ENCODE data around the gene AHSA1. TPM values are rescaled to one million over a fixed set of nuclear protein-coding genes. Genes with fewer than 3 reads are reported as not detected.
A peak's percentile ranks its signal among the peaks of the same experiment; 100 is the strongest.

The AHSA1 gene
- total and polyA plus RNA-seq, 2 of the 8 experiments (the other 6 are each of a cell fraction or from before 2014, with no cell fraction given), result 155 to 221 TPM

- TF ChIP-seq HDAC6 (IDR thresholded peaks at IDR 0.05; ENCODE audit: low read depth, low read length) (no peak), SP2 (IDR thresholded peaks at IDR 0.05; ENCODE audit: low read length) (no peak), POU5F1 (IDR thresholded peaks at IDR 0.05; ENCODE audit: low read depth, low read length) (no peak), ASH2L (IDR thresholded peaks at IDR 0.05; ENCODE audit: low read length) (peak; percentile 71), HDAC2 (IDR thresholded peaks at IDR 0.05; ENCODE audit: borderline replicate concordance in 1 of 2, low read depth in 2 of 2, low read length in 2 of 2) (no peak), SUZ12 (IDR thresholded peaks at IDR 0.05; ENCODE audit: low read length) (no peak), BACH1 (IDR thresholded peaks at IDR 0.05; ENCODE audit: low read length) (no peak), NRF1 (IDR thresholded peaks at IDR 0.05; ENCODE audit: low read depth, low read length) (no peak), ATF2 (IDR thresholded peaks at IDR 0.05; ENCODE audit: low read length) (peak; percentile 83), CHD2 (IDR thresholded peaks at IDR 0.05; ENCODE audit: low read length) (peak; percentile 96), TEAD4 (IDR thresholded peaks at IDR 0.05; ENCODE audit: low read depth, low read length) (no peak), SP1 (IDR thresholded peaks at IDR 0.05; ENCODE audit: low read depth, low read length) (peak; percentile 12; the same call in 1 of the 2 replicates), JUN (IDR thresholded peaks at IDR 0.05; ENCODE audit: low read depth, low read length) (no peak), MAFK (IDR thresholded peaks at IDR 0.05; ENCODE audit: low read depth, low read length) (no peak), JUND (IDR thresholded peaks at IDR 0.05; ENCODE audit: low read length) (no peak), ATF3 (IDR thresholded peaks at IDR 0.05; ENCODE audit: insufficient read depth, low read depth, low read length) (no peak), SP4 (IDR thresholded peaks at IDR 0.05; ENCODE audit: low read length) (0 out of 2 replicates have a peak, but pooled peaks have one; percentile 79), RBBP5 (IDR thresholded peaks at IDR 0.05; ENCODE audit: borderline replicate concordance, low read depth, low read length) (0 out of 2 replicates have a peak, but pooled peaks have one; percentile 26), SAP30 (IDR thresholded peaks at IDR 0.05; ENCODE audit: insufficient read depth, insufficient replicate concordance, low read length) (peak; percentile 21), NANOG (IDR thresholded peaks at IDR 0.05; ENCODE audit: insufficient read depth, low read depth, low read length, poor library complexity, severe bottlenecking) (no peak), BRCA1 (IDR thresholded peaks at IDR 0.05; ENCODE audit: low read depth, low read length) (peak; percentile 78), CBX5 (IDR thresholded peaks at IDR 0.05; ENCODE audit: low read depth, low read length) (no peak), POLR2A (IDR thresholded peaks at IDR 0.05; ENCODE audit: control extremely low read depth in 1 of 2, low read depth in 2 of 2, low read length in 2 of 2) (peak; percentile 65 to 86)
These were observed at the start of gene AHSA1, which contains the start of gene VIPAS39 (continued) for GRCh38 chr14:77457522-77458248.

Data from H1 (cell line).